GM12892 (cell line): ENCODE data around the gene TPST2.

ENCODE experiments used
- POLR2A ChIP-seq: IDR thresholded peaks from 2 replicates; pipeline ENCODE4 v1.6.1; 2011; ENCODE audit warnings: low read depth, low read length, control low read depth
- POLR2AphosphoS5 ChIP-seq: IDR thresholded peaks from 2 replicates; pipeline ENCODE4 v1.6.1; 2011; ENCODE audit warnings: low read depth, low read length, control low read depth
- TAF1 ChIP-seq: IDR thresholded peaks from 2 replicates; pipeline ENCODE4 v1.6.1; 2011; ENCODE audit warnings: low read depth, mild to moderate bottlenecking, control low read depth, low read length, borderline replicate concordance

GRCh38 chr22:26618455-26618854 lies 28.5 kb upstream of the TPST2 start:
- TF ChIP-seq TAF1: no peak
- TF ChIP-seq POLR2A: no peak
- TF ChIP-seq POLR2AphosphoS5: no peak
